ENCODE data around the gene KBTBD4. TPM values are rescaled to one million over a fixed set of nuclear protein-coding genes. Genes with fewer than 3 reads are reported as not detected.
"Not testable (repeated sequence)": the region's sequence is repeated elsewhere in the genome, so short reads cannot be mapped to it uniquely, and the experiment has no call there.

Gene KBTBD4
- total RNA-seq, 1 donor from 2014 or later, result 38.2 TPM

DNA sequence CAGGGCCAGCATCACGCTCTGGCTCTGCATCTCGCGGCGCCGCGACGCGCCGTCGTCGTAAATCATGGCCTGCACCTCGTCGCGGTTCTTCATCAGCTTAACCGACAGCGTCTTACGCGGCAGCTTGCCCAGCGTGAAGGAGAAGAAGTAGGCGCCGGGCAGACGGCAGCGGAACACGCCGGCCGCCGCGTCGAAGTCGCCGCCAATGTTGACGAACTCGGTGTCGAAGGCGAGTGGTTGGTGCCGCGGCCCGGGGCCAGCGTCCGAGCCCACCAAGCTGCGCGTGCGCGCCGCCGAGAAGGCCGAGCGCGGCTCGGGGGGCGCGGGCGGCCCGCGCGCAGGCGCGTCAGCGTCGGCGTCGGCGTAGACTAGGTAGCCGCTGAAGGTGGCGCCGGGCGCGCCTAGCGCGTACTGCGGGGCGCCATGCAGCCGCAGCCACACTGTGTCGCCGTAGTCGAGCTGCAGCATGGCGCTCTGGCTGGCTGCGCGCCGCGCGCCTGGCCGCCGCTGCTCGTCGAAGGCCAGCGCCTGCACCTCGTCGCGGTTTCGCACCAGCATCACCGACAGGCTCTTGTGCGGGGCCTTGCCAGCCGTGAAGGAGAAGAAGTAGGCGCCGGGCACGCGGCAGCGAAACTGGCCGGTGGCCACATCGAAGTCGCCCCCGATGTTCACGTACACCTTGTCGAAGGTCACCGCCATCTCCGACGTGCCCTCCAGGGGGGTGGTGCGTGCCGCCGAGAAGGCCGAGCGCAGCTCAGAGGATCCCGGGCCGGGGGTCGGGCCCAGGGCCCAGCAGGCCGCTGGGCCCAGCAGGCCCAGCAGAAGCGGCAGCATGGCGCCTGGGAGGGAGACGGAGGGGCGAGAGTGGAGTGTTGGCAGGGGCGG, 11.4 kb upstream of the KBTBD4 start:
- DNase-seq, result no peak

- no peak for DNase-seq
Measured at GRCh38 chr11:47589584-47589976, 10.8 kb upstream of the KBTBD4 start.

GRCh38 chr11:47589118-47589517, 10.3 kb upstream of the KBTBD4 start:
- DNase-seq, result no peak

DNA sequence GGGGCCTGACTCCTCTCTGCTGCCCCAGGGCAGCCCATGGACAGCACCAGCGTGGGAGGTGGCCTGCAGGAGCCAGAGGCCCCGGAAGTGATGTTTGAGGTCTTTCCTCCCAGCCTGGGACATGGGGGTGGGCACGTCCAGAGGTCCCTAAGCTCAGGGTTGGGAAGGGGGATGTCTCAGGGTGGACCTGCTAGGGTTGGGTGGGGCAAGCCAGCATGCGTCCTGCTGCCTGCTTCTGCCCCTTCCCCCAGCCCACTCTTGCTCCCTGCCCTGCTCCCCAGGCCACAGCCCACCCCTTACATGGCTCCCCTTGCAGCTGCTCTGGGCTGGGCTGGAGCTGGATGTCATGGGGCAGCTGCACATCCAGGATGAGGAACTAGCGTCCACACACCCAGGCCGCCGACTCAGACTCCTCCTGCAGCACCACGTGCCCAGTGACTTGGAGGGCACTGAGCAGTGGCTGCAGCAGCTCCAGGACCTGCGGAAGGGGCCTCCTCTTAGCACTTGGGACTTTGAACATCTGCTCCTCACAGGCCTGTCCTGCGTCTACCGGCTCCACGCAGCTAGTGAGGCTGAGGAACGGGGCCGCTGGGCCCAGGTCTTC, 9.1 kb upstream of the KBTBD4 start:
- DNase-seq, result no peak

DNA sequence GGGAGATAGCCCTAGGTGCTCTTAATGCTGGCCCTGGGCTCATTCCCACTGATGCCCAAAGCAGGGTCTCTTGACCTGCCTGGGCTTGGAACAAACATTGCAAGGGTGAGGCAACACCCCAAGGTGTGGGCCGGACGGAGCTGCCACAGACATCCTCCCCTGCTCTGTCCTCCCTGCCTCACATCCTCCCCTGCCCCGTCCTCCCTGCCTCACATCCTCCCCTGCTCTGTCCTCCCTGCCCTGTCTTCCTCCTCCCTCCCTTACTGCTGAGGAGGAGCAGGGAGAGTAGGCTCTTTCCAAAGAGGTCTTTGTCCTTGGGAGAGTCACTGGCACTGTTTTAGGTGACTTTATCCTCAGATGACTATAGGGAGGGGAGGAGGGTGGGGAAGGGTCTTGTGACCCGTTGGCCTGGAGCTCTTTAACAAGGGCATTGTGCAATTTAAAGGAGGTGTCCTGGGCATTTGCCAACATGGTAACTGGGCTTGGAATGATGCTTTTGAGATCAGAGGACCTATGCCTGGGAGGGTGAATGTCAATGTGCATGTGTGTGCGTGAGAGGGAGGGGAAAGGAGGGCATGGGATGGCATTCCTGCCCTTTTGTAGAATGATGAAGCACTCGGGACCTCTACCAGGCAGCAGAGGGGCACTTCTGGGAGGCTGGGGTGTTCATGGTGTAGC, 8.4 kb upstream of the KBTBD4 start:
- DNase-seq, result no peak

DNA sequence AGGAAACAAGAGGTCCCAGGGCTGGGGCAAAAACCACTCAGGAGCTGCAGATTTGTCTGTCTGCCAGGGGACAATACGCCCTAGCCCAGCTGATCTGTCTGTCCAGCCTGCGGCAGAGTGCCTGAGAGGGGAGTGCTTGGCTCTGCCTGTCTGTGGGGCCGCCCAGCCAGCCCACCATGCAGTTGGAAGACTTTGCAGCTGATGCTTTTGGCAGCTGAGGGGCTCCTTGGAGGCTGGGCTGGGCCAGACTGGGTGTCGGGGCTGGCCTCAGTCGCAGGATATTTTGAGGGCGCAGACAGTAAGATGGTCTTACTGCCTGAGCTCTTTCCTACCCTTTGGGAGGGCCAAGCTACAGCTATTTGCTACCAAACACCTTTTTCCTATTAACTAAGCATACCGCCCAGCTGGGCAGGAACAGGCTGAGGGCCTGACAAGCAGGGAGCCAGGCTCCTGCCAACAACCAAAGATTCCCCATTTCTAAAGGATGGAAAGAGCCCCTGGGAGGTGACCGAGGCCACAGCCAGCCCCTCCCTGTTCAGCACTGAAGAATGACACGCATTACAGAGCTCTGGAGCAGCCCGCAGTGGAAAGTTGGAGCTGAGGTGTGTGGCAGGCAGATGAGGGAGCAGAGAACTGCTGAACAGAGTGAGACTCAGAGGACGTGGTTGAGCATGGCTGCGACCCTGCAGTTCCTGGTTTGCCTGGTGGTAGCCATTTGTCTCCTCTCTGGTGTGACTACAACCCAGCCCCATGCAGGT, 7.5 kb upstream of the KBTBD4 start, which contains the start of gene FAM180B:
TSS of gene FAM180B (plus strand) at position 581 of the 758 bp plus-strand sequence. CDS start at position 672, 91 bp downstream.
- DNase-seq, result no peak

DNA sequence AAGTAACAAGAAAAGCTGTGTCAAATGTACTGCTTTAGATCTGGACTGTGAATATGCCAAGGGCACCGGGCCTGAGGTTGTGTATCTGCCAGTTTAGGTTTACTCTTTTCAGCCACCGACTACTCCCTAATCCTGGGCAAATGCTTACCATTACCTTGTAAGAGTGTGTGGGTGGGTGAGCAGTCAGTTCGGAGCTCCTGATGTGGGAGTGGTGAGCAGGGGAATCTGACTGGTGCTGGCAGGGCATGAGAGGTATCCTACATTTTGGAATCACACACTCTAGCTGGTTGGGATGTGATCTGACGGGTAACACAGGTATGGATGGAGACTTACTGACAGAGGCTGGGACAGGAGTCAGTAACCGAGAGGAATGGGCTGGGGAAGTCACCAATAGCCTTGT, 5.1 kb upstream of the KBTBD4 start:
- no peak for DNase-seq

DNA sequence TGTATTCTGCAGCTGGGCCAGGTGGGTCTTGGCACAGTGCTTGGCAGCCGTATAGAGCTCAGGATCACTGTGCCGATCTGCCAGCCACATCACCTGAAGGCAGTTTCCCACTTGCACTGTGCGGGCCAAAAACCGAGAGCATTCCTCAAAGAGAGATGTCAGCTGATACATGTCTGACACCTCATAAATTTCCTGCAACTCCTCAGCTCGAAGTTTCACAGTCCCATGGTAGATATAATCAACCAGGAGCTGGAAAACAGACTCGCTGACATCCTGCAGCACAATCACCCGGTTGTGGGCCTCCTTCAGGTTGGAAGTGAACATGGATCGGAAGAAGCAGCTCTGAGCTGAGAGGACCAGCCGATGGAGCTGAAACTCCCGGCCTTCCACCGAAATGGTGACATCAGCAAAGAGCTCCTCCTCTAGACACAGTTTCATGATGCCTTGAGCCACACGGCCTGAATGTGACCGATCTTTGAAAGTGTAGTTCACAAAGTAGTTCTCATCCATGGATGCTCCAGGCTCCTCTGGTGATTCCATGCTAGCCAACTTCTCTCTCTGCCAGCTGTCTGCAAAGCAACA, 1.2 kb downstream of the KBTBD4 start:
- DNase-seq, result no peak

- peak; percentile 50 for DNase-seq
Measured at GRCh38 chr11:47573321-47573720, 5.4 kb downstream of the KBTBD4 start.

- no peak for DNase-seq
Measured at GRCh38 chr11:47572715-47573255, 6.0 kb downstream of the KBTBD4 start.

DNA sequence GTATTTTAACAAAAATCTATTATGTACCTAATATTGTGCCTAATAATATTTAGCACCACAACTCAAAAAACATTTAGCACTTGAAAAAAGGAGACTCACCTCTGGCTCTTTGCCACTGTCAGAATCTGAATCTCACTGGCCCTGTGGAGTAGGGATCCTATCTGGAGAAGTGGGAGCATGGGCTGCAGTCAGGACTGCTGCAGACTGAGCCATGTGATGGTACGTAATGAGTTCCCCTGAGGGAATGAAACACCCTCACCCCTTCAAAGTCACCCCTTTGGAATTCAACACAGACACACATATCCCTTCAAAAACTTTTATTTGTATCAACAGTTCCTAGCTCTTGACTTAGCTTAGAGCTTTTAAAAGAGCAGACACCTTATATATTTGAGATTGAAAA, 6.9 kb downstream of the KBTBD4 start:
- DNase-seq, result no peak

DNA sequence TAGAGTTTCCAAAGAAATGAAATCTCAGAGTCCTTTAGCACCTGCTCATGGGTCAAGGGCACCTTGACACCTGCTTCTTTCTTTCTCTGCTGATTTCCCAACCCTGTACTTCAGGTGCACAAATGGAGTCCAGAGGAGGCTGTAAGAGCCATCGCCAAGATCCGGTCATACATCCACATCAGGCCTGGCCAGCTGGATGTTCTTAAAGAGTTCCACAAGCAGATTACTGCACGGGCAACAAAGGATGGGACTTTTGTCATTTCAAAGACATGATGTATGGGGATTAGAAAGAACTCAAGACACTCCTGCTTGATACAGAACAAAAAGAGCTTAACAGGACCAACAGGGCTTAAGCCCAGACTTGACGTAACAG, 7.4 kb downstream of the KBTBD4 start:
- no peak for DNase-seq

GRCh38 chr11:47570651-47571356, 8.0 kb downstream of the KBTBD4 start:
- DNase-seq, result no peak

DNA sequence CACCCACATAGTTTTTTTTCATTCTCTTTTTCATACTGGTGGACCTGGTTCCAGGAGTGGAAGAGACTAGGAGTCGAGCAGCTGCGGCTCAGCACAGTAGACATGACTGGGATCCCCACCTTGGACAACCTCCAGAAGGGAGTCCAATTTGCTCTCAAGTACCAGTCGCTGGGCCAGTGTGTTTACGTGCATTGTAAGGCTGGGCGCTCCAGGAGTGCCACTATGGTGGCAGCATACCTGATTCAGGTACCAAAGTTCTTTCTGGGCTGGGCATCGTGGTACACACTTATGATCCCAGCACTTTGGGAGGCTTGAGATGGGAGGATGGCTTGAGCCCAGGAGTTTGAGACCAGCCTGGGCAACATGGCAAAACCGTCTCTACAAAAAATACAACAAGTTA, 9.1 kb downstream of the KBTBD4 start:
- DNase-seq, result no peak

DNA sequence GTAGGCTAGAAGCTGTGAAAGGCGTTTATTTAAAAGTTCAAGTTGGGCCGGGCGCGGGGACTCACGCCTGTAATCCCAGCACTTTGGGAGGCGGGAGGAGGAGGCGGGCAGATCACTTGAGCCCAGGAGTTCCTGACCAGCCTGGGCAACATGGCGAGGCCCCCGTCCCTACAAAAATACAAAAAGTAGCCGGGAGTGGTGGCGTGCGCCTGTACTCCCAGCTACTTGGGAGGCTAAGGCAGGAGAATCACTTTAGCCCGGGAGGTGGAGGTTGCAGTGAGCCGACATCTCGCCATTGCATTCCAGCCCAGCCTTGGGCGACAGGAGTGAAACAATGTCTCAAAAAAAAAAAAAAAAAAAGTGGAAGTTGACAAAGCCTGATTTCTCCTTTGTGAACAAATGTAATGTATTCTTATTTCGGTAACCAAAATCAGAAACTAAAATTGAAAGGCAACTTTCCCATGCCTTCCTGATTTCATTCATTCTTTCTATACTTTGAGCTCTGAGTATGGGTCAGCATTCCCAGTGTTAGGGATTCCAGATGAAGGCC, 12.5 kb downstream of the KBTBD4 start:
- DNase-seq, result no peak

- no peak for DNase-seq
Measured at GRCh38 chr11:47565340-47566148, 13.2 kb downstream of the KBTBD4 start, which contains the start of gene PTPMT1. PTPMT1 (plus strand) TSS chr11:47565599; CDS start chr11:47565623, 24 bp downstream.

- DNase-seq, result no peak
Measured at GRCh38 chr11:47564933-47565339, 13.8 kb downstream of the KBTBD4 start.

DNA sequence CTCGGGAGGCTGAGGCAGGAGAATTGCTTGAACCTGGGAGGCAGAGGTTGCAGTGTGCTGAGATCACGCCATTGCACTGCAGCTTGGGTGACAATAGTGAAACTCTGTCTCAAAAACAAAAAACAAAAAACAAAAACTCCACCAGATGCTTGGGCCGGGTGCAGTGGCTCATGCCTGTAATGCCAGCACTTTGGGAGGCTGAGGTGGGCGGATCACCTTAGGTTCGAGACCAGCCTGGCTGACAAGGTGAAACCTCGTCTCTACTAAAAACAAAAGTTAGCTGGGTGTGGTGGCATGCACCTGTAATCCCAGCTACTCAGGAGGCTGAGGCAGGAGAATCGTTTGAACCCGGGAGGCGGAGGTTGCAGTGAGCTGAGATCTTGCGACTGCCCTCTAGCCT, 14.4 kb downstream of the KBTBD4 start:
- not testable (repeated sequence) for DNase-seq

GRCh38 chr11:47562393-47562792, 16.4 kb downstream of the KBTBD4 start:
- DNase-seq, result not testable (repeated sequence)

GRCh38 chr11:47560426-47560825, 18.3 kb downstream of the KBTBD4 start:
- DNase-seq, result no peak
